ENCODE measurements around the gene MXD4.

The MXD4 gene

DNA sequence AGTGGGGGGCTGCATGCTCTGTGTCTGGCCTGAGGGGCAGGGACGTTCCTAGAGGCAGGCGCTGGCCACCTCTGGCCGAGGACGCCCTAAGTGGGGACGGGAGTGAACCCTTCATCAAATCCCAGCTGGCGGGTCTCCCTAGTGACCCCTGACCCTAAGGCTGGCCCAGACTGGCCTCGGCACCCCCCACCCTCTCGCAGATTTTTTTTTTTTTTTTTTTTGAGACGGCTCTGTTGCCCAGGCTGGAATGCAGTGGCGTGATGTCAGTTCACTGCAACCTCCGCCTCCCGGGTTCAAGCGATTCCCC is 988 bp upstream of the MXD4 start:
- peak overlapping the region in 4 of 5 donors; percentile 63 to 73 (median 68) for H3K4me3 ChIP-seq (ENCODE audit: low read depth in 1 of 5, low read length in 5 of 5)
- H3K9me3 ChIP-seq (ENCODE audit: control insufficient read depth in 5 of 5, low read length in 5 of 5): no peaks in the 10 kb centered on the region

DNA sequence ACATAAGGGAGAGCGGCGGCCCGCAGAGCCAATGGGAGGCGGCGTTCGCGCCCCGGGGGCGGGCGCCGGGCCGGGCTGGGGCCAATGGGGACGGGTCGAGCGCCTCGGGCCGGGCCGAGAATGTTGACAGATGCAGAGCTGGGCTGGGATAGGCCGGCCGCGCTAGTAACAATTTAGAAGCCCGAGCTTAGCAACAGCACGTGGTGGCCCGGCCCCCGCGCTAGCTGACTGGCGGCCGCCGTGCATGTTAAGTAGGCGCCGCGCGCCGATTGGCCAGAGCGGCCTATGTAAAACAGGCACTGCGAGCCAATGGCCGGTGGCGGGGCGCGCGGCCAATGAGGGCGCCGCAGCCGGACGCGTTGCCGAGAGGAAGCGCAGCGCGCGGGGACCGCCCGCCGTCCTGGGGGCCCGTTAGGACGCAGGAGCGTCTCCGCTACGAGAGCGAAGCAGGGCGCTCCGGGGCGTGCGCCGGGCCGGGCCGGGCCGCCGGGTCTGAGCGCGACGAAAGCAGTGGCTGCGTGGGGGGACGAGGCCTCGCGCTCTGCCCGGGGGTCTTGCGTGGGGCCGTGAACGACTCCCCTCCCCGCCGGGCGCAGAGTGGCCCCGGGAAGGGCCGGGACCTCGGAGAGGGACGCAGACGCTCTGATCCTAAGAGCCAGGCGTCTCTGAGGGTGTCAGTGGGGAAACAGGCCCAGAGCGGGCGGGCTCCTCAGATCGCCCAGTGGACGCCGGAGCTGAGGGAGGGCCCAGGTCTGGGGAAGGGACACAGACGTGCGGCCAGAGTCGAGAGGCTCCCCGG is 435 bp upstream of the MXD4 start:
- H3K9ac ChIP-seq (ENCODE audit: low read length in 5 of 5): peak overlapping the region; percentile 48 to 91 (median 77)
- peaks cover 11 to 78% (median 71%) of the 10 kb centered on the region in 5 donors for H3K4me1 ChIP-seq (ENCODE audit: control insufficient read depth in 5 of 5, insufficient read depth in 5 of 5, low read length in 5 of 5)
- H3K27ac ChIP-seq (ENCODE audit: low read depth, low read length): peak overlapping the region; percentile 75
- H3K36me3 ChIP-seq (ENCODE audit: control insufficient read depth in 5 of 5, insufficient read depth in 5 of 5, low read length in 5 of 5): peaks cover 0 to 19% (median 14%) of the 10 kb centered on the region in 5 donors
- H3K27me3 ChIP-seq (ENCODE audit: control insufficient read depth in 5 of 5, insufficient read depth in 4 of 5, low read length in 5 of 5): no peaks in the 10 kb centered on the region
- H3K4me3 ChIP-seq (ENCODE audit: low read depth in 1 of 5, low read length in 5 of 5): peak overlapping the region in 4 of 5 donors; percentile 63 to 78 (median 68)
- no peaks in the 10 kb centered on the region for H3K9me3 ChIP-seq (ENCODE audit: control insufficient read depth in 5 of 5, low read length in 5 of 5)

More for the DNA sequence above, 988 bp upstream of the MXD4 start:
- H3K27ac ChIP-seq (ENCODE audit: low read depth, low read length): peak overlapping the region; percentile 75
- peaks cover 0 to 13% (median 11%) of the 10 kb centered on the region in 5 donors for H3K36me3 ChIP-seq (ENCODE audit: control insufficient read depth in 5 of 5, insufficient read depth in 5 of 5, low read length in 5 of 5)
- no peaks in the 10 kb centered on the region for H3K27me3 ChIP-seq (ENCODE audit: control insufficient read depth in 5 of 5, insufficient read depth in 4 of 5, low read length in 5 of 5)
- peak overlapping the region; percentile 48 to 91 (median 77) for H3K9ac ChIP-seq (ENCODE audit: low read length in 5 of 5)
- peaks cover 9 to 73% (median 66%) of the 10 kb centered on the region in 5 donors for H3K4me1 ChIP-seq (ENCODE audit: control insufficient read depth in 5 of 5, insufficient read depth in 5 of 5, low read length in 5 of 5)

DNA sequence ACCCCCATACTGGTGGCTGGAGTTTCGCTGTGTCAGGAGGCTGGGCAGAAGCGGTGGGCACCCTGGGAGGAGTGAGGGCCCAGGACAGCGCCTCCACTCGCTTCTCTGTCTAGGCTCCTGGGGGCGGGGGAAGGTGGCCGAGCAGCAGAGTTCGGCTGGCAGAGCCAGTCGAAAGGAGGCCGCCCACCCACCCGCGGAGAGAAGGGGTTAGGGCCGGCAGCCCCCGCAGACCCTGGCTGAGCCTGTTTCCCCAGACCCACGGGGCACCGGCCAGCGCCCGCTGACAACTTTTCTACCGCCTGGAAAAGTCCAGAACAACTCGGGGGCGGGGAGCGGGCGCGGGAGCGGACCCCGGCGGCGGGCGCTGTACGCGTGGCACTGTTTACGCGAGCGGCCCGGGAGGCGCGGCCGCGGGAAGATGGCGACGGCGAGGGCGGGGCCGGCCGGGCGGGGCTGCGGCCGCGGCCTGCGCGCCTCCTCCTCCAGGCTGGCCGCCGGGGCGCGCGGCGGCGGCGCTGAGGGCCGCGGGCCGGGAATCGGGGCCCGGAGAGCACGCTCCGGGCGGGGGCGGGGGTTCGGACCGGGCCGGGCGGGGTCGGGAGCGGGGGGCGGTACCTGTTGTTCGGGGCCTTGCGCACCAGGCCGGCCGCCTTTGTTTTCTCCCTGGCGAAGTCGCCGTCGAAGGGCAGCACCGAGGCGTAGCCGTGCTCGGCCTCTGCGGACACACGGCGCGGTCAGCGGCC is 628 bp downstream of the MXD4 start:
- Histone ChIP-seq H3K9me3 (ENCODE audit: control insufficient read depth in 5 of 5, low read length in 5 of 5) (no peaks in the 10 kb centered on the region), H3K36me3 (ENCODE audit: control insufficient read depth in 5 of 5, insufficient read depth in 5 of 5, low read length in 5 of 5) (peaks cover 0 to 20% (median 16%) of the 10 kb centered on the region in 5 donors), H3K4me1 (ENCODE audit: control insufficient read depth in 5 of 5, insufficient read depth in 5 of 5, low read length in 5 of 5) (peaks cover 14 to 86% (median 76%) of the 10 kb centered on the region in 5 donors), H3K9ac (ENCODE audit: low read length in 5 of 5) (peak overlapping the region in 4 of 5 donors; percentile 83 to 86 (median 84)), H3K27me3 (ENCODE audit: control insufficient read depth in 5 of 5, insufficient read depth in 4 of 5, low read length in 5 of 5) (no peaks in the 10 kb centered on the region), H3K4me3 (ENCODE audit: low read depth in 1 of 5, low read length in 5 of 5) (peak overlapping the region; percentile 68 to 82 (median 78)), H3K27ac (ENCODE audit: low read depth, low read length) (peak overlapping the region; percentile 75)

DNA sequence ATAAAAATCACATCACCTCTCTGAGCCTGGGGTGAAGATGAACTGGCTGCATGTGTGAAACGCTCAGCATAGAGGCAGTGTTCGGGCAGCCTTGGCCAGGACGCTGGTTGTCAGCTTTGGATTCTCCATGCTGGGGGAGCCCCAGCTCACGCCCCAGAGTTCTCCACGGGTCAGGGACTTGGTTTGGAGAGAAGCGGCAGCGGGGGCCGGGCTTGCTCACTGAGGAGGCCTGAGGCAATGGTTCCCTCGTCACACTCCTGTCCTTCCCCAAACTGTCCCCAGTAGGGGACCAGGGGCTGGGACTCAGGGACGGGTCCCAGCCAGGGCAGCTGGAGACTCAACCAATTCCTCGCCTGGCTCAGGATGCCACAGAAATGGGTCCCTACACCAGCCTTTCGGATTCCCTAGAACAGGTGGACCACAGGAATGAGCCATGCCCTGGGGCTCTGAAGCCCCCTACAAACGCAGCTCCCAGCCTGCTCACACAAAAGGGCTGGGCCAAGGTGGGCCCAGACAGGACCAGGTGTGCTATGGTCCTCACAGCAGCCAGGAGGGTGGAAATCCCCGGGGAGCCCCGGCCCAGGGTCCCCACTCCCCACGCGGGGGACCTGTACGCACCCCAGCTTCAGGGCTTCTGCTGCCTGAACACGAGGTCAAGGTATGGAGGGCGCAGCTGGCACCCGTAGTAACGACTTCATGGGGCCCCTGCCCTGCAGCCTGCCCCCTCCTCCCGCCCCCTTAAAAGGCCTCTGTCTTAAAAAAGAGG is 1.4 kb downstream of the MXD4 start:
- Histone ChIP-seq H3K27ac (ENCODE audit: low read depth, low read length) (peak overlapping the region; percentile 75), H3K9me3 (ENCODE audit: control insufficient read depth in 5 of 5, low read length in 5 of 5) (no peaks in the 10 kb centered on the region), H3K9ac (ENCODE audit: low read length in 5 of 5) (peak overlapping the region; percentile 83 to 89 (median 84)), H3K4me3 (ENCODE audit: low read depth in 1 of 5, low read length in 5 of 5) (peak overlapping the region; percentile 68 to 82 (median 78)), H3K27me3 (ENCODE audit: control insufficient read depth in 5 of 5, insufficient read depth in 4 of 5, low read length in 5 of 5) (no peaks in the 10 kb centered on the region), H3K4me1 (ENCODE audit: control insufficient read depth in 5 of 5, insufficient read depth in 5 of 5, low read length in 5 of 5) (peaks cover 13 to 86% (median 76%) of the 10 kb centered on the region in 5 donors), H3K36me3 (ENCODE audit: control insufficient read depth in 5 of 5, insufficient read depth in 5 of 5, low read length in 5 of 5) (peaks cover 0 to 20% (median 16%) of the 10 kb centered on the region in 5 donors)

DNA sequence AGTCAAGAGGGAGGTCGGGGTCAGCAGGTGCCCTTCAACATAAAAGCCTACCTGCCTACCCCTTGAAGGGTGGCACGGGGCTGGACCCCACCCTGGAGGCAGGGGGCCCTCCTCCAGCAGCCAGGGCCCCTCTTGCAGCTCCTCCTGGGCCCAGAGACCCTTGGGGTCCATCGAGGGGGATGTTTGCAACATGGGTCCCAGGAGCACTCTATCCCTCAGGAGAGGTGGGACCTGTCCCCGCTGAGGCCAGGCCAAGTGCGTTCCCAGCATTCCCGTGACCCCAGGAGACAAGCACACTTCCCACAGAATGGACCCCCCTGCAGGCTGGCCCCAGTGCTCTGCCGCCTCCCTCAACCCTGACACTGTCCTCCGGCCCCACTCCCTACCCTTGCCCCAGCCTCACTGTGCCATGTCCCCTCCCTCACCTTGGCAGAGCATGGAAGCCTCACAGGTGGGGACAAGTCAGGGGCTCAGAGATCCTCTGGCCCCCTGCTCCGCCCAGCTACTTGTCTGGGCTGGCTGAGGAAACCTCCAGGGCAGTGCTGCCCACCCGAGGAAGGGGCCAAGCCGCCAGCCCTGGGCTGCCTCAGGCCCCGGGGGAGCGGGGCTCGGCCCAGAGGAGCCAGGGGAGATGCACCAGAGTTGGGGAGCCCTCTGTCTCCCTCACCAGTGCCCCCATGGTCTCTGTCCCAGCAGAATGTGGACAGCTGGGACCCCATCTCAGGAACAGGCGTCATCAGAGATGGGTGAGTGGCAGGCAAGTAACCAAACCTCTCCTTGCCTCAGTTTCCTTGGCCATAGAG is 2.2 kb downstream of the MXD4 start:
- peak overlapping the region; percentile 83 to 89 (median 84) for H3K9ac ChIP-seq (ENCODE audit: low read length in 5 of 5)

DNA sequence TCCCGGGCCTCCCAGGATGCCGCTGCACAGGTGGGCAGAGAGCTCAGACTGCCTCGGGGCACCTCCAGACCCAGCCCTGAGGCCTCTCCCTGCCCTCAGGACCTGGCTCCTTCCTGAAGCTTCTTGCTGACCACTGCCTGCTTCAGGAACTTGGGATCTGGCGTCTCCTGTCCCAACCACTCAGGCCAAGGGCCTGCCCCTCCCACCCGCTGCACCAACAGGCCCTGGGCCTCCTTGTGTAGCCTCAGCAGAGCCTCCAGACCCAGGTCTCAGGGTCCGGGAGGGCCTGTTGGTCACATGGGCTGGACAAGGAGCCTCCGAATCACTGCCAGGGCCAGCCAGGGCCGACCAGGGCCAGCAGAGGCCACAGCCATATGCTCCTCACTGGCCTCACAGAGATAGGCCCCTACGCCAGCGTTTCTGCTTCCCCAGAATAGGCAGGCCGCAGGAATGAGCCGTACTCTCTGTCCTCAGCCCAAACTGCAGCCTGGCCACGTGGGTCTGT is 2.8 kb downstream of the MXD4 start:
- H3K36me3 ChIP-seq (ENCODE audit: control insufficient read depth in 5 of 5, insufficient read depth in 5 of 5, low read length in 5 of 5): peaks cover 0 to 33% (median 26%) of the 10 kb centered on the region in 5 donors
- no peaks in the 10 kb centered on the region for H3K27me3 ChIP-seq (ENCODE audit: control insufficient read depth in 5 of 5, insufficient read depth in 4 of 5, low read length in 5 of 5)
- H3K4me3 ChIP-seq (ENCODE audit: low read depth in 1 of 5, low read length in 5 of 5): peak overlapping the region in 2 of 5 donors; percentile 78 to 82
- H3K27ac ChIP-seq (ENCODE audit: low read depth, low read length): peak overlapping the region; percentile 75
- H3K4me1 ChIP-seq (ENCODE audit: control insufficient read depth in 5 of 5, insufficient read depth in 5 of 5, low read length in 5 of 5): peaks cover 13 to 87% (median 76%) of the 10 kb centered on the region in 5 donors
- H3K9me3 ChIP-seq (ENCODE audit: control insufficient read depth in 5 of 5, low read length in 5 of 5): no peaks in the 10 kb centered on the region
- peak overlapping the region; percentile 16 to 86 (median 83) for H3K9ac ChIP-seq (ENCODE audit: low read length in 5 of 5)

More for the DNA sequence above, 2.2 kb downstream of the MXD4 start:
- Histone ChIP-seq H3K27me3 (ENCODE audit: control insufficient read depth in 5 of 5, insufficient read depth in 4 of 5, low read length in 5 of 5) (no peaks in the 10 kb centered on the region), H3K36me3 (ENCODE audit: control insufficient read depth in 5 of 5, insufficient read depth in 5 of 5, low read length in 5 of 5) (peaks cover 0 to 27% (median 21%) of the 10 kb centered on the region in 5 donors), H3K4me1 (ENCODE audit: control insufficient read depth in 5 of 5, insufficient read depth in 5 of 5, low read length in 5 of 5) (peaks cover 13 to 86% (median 75%) of the 10 kb centered on the region in 5 donors), H3K9me3 (ENCODE audit: control insufficient read depth in 5 of 5, low read length in 5 of 5) (no peaks in the 10 kb centered on the region), H3K4me3 (ENCODE audit: low read depth in 1 of 5, low read length in 5 of 5) (peak overlapping the region; percentile 68 to 82 (median 78)), H3K27ac (ENCODE audit: low read depth, low read length) (peak overlapping the region; percentile 75)

DNA sequence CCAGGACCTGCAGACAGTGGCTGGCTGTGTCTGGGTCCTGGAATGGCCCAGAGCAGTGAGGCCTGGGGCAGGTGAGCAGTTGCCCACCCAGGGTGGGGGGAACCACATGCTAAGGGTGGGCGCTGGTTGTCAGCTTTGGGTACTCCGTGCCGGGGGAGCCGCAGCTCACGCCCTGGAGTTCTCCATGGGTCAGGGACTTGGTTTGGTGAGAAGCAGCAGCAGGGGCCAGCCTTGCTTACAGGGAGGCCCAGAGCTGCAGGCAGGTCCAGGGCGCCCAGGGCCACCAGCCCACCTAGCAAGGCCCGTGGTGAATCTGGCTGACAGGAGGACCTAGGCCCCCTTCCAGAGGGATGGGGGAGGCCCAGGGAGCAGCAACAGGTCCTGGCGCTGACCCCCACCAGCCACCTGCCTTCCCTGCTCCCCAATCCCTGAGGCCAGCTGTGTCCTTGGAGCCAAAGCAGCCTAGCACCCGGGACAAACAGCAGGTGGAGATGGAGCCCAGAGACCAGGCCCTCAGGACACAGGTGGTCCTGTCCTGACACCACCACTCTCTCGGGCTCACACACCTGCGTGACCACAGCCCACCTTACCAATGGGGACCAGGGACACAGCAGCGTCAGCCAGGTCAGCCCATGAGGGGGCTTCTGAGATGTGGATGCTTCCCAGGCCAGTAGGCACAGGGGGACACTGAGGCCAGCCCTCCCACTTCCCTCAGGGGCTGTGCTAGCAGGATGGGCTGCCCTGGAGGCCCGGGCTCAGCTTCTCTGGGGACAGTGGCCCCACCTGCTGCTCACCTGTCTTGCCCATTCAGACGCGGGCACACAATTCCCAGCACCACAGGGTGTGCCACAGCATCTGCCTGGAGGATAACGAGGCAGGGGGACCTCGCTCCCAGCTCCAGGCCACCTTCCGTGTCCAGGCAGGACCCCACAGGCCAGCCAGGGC is 3.5 kb downstream of the MXD4 start:
- Histone ChIP-seq H3K27me3 (ENCODE audit: control insufficient read depth in 5 of 5, insufficient read depth in 4 of 5, low read length in 5 of 5) (no peaks in the 10 kb centered on the region), H3K27ac (ENCODE audit: low read depth, low read length) (peak overlapping the region; percentile 75), H3K9ac (ENCODE audit: low read length in 5 of 5) (peak overlapping the region in 4 of 5 donors; percentile 36 to 86 (median 84)), H3K4me3 (ENCODE audit: low read depth in 1 of 5, low read length in 5 of 5) (peak overlapping the region in 1 of 5 donors; percentile 82), H3K4me1 (ENCODE audit: control insufficient read depth in 5 of 5, insufficient read depth in 5 of 5, low read length in 5 of 5) (peaks cover 11 to 84% (median 76%) of the 10 kb centered on the region in 5 donors), H3K36me3 (ENCODE audit: control insufficient read depth in 5 of 5, insufficient read depth in 5 of 5, low read length in 5 of 5) (peaks cover 0 to 41% (median 32%) of the 10 kb centered on the region in 5 donors), H3K9me3 (ENCODE audit: control insufficient read depth in 5 of 5, low read length in 5 of 5) (no peaks in the 10 kb centered on the region)

DNA sequence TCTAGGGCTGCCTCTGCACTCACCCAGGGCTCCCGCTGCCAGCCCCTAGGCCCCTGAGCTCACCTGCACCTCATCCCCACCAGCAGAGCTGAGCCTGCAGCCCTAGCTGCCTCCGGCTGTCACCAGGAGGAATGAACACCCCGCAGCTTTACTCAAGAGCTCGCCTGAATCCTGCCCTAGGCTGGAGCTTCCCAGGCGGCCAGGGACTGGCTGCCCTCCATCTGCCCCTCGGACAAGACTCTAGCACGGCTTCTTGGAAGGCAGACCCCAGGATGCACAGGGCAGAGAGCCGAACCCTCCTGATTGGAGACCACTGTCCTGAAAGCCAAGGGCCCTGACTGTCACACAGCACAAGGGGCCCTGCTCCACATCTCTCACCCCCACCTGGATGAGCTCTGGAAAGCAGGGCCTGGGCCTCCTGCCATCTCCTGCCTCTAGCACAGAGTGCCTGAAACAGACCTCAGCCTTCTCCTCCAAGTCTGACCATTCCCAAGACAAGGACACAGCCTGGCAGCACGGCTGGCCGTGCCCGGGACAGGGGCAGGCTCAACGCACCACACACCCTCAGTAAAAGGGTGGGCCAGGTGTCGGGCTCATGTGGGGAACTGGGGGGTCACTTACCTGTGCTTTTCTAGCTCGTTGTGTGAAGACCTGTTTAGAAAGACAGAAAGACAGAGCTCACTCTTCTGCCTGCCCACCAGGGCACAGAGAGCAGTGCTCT is 4.4 kb downstream of the MXD4 start:
- H3K9me3 ChIP-seq (ENCODE audit: control insufficient read depth in 5 of 5, low read length in 5 of 5): no peaks in the 10 kb centered on the region
- H3K27ac ChIP-seq (ENCODE audit: low read depth, low read length): peak overlapping the region; percentile 70
- no peaks in the 10 kb centered on the region for H3K27me3 ChIP-seq (ENCODE audit: control insufficient read depth in 5 of 5, insufficient read depth in 4 of 5, low read length in 5 of 5)
- H3K36me3 ChIP-seq (ENCODE audit: control insufficient read depth in 5 of 5, insufficient read depth in 5 of 5, low read length in 5 of 5): peaks cover 0 to 47% (median 38%) of the 10 kb centered on the region in 5 donors
- peak overlapping the region in 1 of 5 donors; percentile 10 for H3K4me3 ChIP-seq (ENCODE audit: low read depth in 1 of 5, low read length in 5 of 5)
- peak overlapping the region in 4 of 5 donors; percentile 33 to 86 (median 56) for H3K9ac ChIP-seq (ENCODE audit: low read length in 5 of 5)
- peaks cover 11 to 75% (median 67%) of the 10 kb centered on the region in 5 donors for H3K4me1 ChIP-seq (ENCODE audit: control insufficient read depth in 5 of 5, insufficient read depth in 5 of 5, low read length in 5 of 5)

Data from subcutaneous abdominal adipose tissue (tissue), 5 donors.